ENCODE data around the gene SPATA32. TPM values are rescaled to one million over a fixed set of nuclear protein-coding genes. Genes with fewer than 3 reads are reported as not detected.

The SPATA32 gene, protein sequence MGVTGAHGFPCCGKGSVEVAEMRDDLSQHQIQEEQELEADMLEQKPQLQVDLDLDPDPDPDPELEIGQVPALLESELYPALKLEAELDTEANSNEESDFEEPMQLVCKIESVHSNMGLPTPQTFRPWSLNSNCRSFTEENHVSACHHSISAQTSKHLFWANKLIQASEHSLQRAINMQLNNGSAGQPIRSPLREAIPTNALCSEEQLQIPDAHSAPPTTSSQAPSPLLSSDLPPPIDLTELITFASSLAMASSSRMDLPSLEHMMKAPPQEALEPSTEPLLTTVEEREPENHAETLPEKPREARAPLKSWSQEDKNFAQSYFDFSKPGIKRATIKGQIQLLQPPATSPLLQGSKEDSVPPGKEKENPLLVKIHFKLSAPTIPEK
- 0.24 TPM in 1 of 2 replicates, not detected in the other for total RNA-seq
- long read RNA-seq, result 0 reads

DNA sequence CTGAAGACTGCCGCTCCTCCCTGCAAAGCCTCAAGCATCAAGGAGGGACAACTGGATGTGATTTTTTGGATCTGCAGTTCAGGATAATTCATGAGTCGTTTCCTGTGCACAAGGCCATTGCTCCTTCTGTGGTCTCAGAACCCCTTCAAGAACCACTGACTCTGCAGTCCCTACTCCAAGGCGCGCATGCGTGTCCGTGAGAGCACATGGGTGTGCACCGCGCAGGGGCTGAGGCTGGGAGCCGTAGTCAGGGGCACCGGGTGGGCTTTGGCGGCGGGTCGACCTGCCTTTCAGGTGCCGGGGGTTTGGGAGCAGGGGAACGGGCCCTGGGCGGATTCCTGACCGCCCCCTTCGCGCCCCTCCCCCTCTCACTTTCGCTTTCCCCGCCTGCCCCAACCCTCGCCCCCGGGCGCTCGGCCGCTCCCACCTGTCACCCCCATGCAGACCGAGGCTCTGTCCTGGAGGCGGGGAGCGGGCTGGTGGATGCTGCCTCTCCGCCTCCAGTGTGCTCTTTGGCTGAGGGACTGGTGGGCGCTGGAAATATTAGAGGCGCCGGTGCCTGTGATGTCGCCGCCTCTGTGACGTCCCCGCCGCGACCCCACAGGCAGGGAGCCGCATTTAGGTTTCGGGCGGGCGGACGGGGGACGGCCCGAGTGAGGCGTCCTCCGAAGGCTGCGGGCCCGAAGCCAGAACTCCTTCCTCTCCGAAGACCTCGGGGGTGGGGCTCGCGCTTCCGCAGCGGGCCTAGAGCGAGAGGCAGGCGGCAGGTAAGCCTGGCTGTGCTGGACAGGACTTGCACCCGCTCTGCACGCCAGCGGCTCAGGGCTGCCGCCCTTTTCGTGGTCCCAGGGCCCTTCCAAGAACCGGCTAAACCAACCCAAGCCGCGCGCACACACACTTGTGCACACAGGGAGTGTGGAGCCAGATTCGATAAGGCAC is at the start of gene SPATA32:
Gene SPATA32 (minus strand): TSS at position 518 of the 939 bp plus-strand sequence. CDS start 78 bp downstream, at position 440.
- peaks cover 1% of the 10 kb centered on the region for H3K4me1 Mint-ChIP-seq (ENCODE audit: low read depth)
- peak; percentile 49 for DNase-seq (ENCODE audit: low spot score, unreplicated experiment)
- H3K27me3 Mint-ChIP-seq, result peaks cover 21% of the 10 kb centered on the region
- H3K36me3 Mint-ChIP-seq (ENCODE audit: insufficient read depth), result peaks cover 2% of the 10 kb centered on the region
- TF ChIP-seq, protein P1, sequence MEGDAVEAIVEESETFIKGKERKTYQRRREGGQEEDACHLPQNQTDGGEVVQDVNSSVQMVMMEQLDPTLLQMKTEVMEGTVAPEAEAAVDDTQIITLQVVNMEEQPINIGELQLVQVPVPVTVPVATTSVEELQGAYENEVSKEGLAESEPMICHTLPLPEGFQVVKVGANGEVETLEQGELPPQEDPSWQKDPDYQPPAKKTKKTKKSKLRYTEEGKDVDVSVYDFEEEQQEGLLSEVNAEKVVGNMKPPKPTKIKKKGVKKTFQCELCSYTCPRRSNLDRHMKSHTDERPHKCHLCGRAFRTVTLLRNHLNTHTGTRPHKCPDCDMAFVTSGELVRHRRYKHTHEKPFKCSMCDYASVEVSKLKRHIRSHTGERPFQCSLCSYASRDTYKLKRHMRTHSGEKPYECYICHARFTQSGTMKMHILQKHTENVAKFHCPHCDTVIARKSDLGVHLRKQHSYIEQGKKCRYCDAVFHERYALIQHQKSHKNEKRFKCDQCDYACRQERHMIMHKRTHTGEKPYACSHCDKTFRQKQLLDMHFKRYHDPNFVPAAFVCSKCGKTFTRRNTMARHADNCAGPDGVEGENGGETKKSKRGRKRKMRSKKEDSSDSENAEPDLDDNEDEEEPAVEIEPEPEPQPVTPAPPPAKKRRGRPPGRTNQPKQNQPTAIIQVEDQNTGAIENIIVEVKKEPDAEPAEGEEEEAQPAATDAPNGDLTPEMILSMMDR (IDR thresholded peaks at IDR 0.05; ENCODE audit: unreplicated experiment), result no peak
- H3K4me3 Mint-ChIP-seq (ENCODE audit: low read depth), result peak within 1 kb of the TSS; percentile 64
- H3K27ac Mint-ChIP-seq, result no peak within 1 kb of the TSS
- no peaks in the 10 kb centered on the region for H3K9me3 Mint-ChIP-seq (ENCODE audit: low read depth)

DNA sequence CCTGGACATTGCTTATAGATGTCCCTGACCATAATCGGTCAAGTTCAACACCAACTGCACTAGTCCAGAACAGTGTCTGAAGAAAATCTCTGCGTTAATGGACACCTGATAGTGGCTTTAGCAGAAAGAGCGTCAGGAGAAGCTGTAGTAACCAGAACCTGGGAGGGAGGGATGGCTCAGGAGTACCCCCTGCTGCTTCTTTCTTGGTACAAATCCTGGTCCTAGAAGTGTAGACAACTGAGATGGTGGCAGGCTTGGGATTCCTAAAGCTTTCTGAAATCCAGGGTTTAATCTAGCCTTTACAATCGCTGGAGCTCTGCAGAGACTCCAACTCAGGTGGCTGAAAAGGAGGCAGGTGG is 49.5 kb upstream of the SPATA32 start:
- TF ChIP-seq, protein P1 (IDR thresholded peaks at IDR 0.05; ENCODE audit: unreplicated experiment), result no peak
- Mint-ChIP-seq H3K27ac (peak overlapping the region; percentile 82), H3K36me3 (ENCODE audit: insufficient read depth) (peaks cover 2% of the 10 kb centered on the region), H3K4me3 (ENCODE audit: low read depth) (no peak overlapping the region), H3K27me3 (no peaks in the 10 kb centered on the region), H3K4me1 (ENCODE audit: low read depth) (peaks cover 50% of the 10 kb centered on the region), H3K9me3 (ENCODE audit: low read depth) (no peaks in the 10 kb centered on the region)
- DNase-seq (ENCODE audit: low spot score, unreplicated experiment), result no peak

DNA sequence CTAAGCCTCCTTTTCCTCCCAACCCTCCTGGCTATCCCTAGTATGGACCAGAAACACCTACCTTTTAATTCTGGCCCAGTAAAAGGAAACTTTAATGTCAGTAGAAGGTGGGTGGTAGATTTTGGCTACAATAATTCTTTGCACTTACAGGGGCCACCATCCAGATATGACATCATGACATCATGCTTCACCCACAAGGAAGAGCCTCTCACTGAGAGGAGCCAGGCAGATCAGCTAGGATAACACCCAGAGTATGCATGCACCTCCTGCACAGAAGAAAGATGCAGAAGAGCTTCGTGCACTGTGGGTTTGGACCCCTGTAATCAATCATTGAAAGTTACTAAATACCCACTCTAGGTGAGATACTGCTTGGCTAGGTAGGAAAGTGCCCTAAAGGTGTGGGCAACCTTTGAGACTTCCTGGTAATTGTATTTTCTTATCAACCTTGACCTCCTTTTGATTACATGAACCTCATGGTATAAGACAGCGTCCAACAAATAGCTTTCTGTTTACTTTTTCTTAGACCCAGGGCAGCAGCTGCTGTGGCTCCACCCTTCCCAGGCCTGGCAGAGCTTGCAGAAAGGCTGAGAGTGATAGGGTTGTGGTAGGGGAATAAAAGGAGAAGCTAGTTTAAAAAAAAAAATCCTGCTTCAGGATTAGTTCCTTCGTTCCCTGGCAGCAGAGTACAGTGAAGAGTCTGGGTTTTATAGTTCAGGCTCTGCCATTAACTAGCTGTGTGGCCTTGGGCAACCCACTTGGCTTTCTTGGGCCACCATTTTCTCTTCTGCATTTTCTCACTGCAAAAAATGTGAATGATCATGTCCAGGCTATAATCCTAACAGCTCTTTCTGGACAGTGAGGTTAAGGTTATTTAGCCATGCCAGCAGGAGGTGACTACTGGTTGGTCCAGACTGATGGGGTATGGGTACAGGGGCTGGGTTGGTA is 48.8 kb upstream of the SPATA32 start:
- no peaks in the 10 kb centered on the region for H3K9me3 Mint-ChIP-seq (ENCODE audit: low read depth)
- peak overlapping the region; percentile 82 for H3K27ac Mint-ChIP-seq
- no peak overlapping the region for H3K4me3 Mint-ChIP-seq (ENCODE audit: low read depth)
- TF ChIP-seq, protein P1 (IDR thresholded peaks at IDR 0.05; ENCODE audit: unreplicated experiment), result no peak
- no peaks in the 10 kb centered on the region for H3K27me3 Mint-ChIP-seq
- DNase-seq (ENCODE audit: low spot score, unreplicated experiment), result no peak
- peaks cover 43% of the 10 kb centered on the region for H3K4me1 Mint-ChIP-seq (ENCODE audit: low read depth)
- peaks cover 2% of the 10 kb centered on the region for H3K36me3 Mint-ChIP-seq (ENCODE audit: insufficient read depth)

DNA sequence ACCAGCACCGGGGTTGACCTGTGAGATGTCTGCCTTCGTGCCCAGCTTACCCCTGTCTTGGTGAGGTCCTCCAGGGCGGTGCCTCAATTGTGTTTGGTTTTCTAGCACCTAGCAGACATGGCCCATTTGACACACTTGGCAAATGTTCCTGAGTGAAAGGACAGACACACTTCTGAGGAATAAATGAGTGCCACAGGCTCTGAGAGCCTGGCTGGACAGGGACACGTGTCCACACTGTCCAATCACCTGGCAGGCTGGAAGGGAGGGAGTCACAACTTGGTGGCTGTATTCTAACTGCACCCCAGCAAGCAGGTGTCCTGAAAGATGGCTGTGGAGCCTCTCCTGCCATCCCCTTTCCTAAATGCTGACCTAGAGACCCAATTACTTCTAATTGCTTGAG is 47.5 kb upstream of the SPATA32 start:
- Mint-ChIP-seq H3K4me1 (ENCODE audit: low read depth) (peaks cover 34% of the 10 kb centered on the region), H3K4me3 (ENCODE audit: low read depth) (no peak overlapping the region), H3K9me3 (ENCODE audit: low read depth) (no peaks in the 10 kb centered on the region), H3K27ac (no peak overlapping the region), H3K27me3 (no peaks in the 10 kb centered on the region), H3K36me3 (ENCODE audit: insufficient read depth) (peaks cover 2% of the 10 kb centered on the region)
- DNase-seq (ENCODE audit: low spot score, unreplicated experiment), result no peak
- TF ChIP-seq, protein P1 (IDR thresholded peaks at IDR 0.05; ENCODE audit: unreplicated experiment), result no peak

All from progenitor cell of endocrine pancreas (in vitro differentiated cells).